Esophagus (tissue), 2 donors: ENCODE data around the gene METTL16. TPM values are rescaled to one million over a fixed set of nuclear protein-coding genes. Genes with fewer than 3 reads are reported as not detected.
A peak's percentile ranks its signal among the peaks of the same experiment; 100 is the strongest.

Experiments
- H3K27ac ChIP-seq, 2 donors: one replicate each; pipeline ENCODE4 v1.5.1; 2013; ENCODE audit warnings: low read depth in 2 of 2, mild to moderate bottlenecking in 2 of 2, inconsistent platforms in 1 of 2, low read length in 1 of 2, moderate library complexity in 1 of 2
- H3K27me3 ChIP-seq, 2 donors: one replicate each; pipeline ENCODE4 v1.6.1; 2013; ENCODE audit warnings: low read length in 2 of 2, control low read depth in 1 of 2, mild to moderate bottlenecking in 1 of 2; ENCODE audit not compliant: insufficient read depth in 2 of 2, control insufficient read depth in 1 of 2
- H3K36me3 ChIP-seq, 2 donors: one replicate each; pipeline ENCODE4 v1.6.1; 2013; ENCODE audit warnings: low read length in 1 of 2; ENCODE audit not compliant: control insufficient read depth in 2 of 2, insufficient read depth in 2 of 2
- H3K4me1 ChIP-seq, 2 donors: one replicate each; pipeline ENCODE4 v1.6.1; 2013; ENCODE audit warnings: low read length in 1 of 2; ENCODE audit not compliant: control insufficient read depth in 2 of 2, insufficient read depth in 2 of 2
- H3K4me3 ChIP-seq, 2 donors: one replicate each; pipeline ENCODE4 v1.5.1; 2013; ENCODE audit warnings: low read length in 2 of 2, mild to moderate bottlenecking in 2 of 2, low read depth in 1 of 2, moderate library complexity in 1 of 2
- H3K9me3 ChIP-seq, 2 donors: one replicate each; pipeline ENCODE4 v1.6.1; 2013; ENCODE audit warnings: mild to moderate bottlenecking in 2 of 2, low read depth in 1 of 2, low read length in 1 of 2, moderate library complexity in 1 of 2; ENCODE audit not compliant: control insufficient read depth in 2 of 2, insufficient read depth in 1 of 2
- WGBS, 2 donors: extraction: QIAGEN DNeasy Blood & Tissue Kit; methylation state at CpG; one replicate each; pipeline ENCODE4 v1.1.7; 2013; 5-methylcytosine and 5-hydroxymethylcytosine counted together
- polyA plus RNA-seq, 2 donors: library from polyadenylated mRNA; stranded (reverse); fragments of 200-250 nt; gene quantifications; one replicate each; pipeline ENCODE4 v1.2.3, GENCODE V29; 2013
- donor health status: healthy with polysubstance abuse.
- donor health status: Bipolar disorder and iron deficiency.

The METTL16 gene
- polyA plus RNA-seq, 2 donors: 10.0 to 15.1 TPM

GRCh38 chr17:2414446-2415064, 97.1 kb downstream of the METTL16 start:
- no peaks in the 10 kb centered on the region for H3K4me1 ChIP-seq
- 93 to 95% methylated on average over 22 of the region's 22 CpGs for WGBS, 2 donors
- no peak overlapping the region for H3K4me3 ChIP-seq
- H3K9me3 ChIP-seq: no peaks in the 10 kb centered on the region
- no peak overlapping the region for H3K27ac ChIP-seq
- peaks cover 0 to 4% of the 10 kb centered on the region in 2 donors for H3K36me3 ChIP-seq
- H3K27me3 ChIP-seq: no peaks in the 10 kb centered on the region

GRCh38 chr17:2412561-2413021, 99.1 kb downstream of the METTL16 start:
- peak overlapping the region; percentile 74 to 88 for H3K27ac ChIP-seq
- H3K27me3 ChIP-seq: no peaks in the 10 kb centered on the region
- no peak overlapping the region for H3K4me3 ChIP-seq
- no peaks in the 10 kb centered on the region for H3K4me1 ChIP-seq
- no peaks in the 10 kb centered on the region for H3K9me3 ChIP-seq
- H3K36me3 ChIP-seq: no peaks in the 10 kb centered on the region
- 31 to 43% methylated on average over 2 of the region's 2 CpGs for WGBS, 2 donors

- Histone ChIP-seq H3K4me1 (peaks cover 4 to 6% of the 10 kb centered on the region in 2 donors), H3K36me3 (no peaks in the 10 kb centered on the region), H3K4me3 (no peak overlapping the region), H3K27me3 (no peaks in the 10 kb centered on the region), H3K9me3 (no peaks in the 10 kb centered on the region), H3K27ac (peak overlapping the region in 1 of 2 donors; percentile 48)
- 88 to 93% methylated on average over 7 of the region's 7 CpGs for WGBS, 2 donors
Measured at GRCh38 chr17:2410951-2411350, 100.7 kb downstream of the METTL16 start.

GRCh38 chr17:2406903-2407790, 104.5 kb downstream of the METTL16 start:
- H3K36me3 ChIP-seq: no peaks in the 10 kb centered on the region
- H3K9me3 ChIP-seq: no peaks in the 10 kb centered on the region
- WGBS, 2 donors: 27 to 32% methylated on average over 15 of the region's 15 CpGs
- peak overlapping the region; percentile 98 to 100 for H3K27ac ChIP-seq
- H3K27me3 ChIP-seq: no peaks in the 10 kb centered on the region
- H3K4me1 ChIP-seq: peaks cover 4 to 9% of the 10 kb centered on the region in 2 donors
- no peak overlapping the region for H3K4me3 ChIP-seq

GRCh38 chr17:2406271-2406902, 105.3 kb downstream of the METTL16 start:
- 48 to 61% methylated on average over 8 of the region's 8 CpGs for WGBS, 2 donors
- no peaks in the 10 kb centered on the region for H3K27me3 ChIP-seq
- H3K36me3 ChIP-seq: no peaks in the 10 kb centered on the region
- peak overlapping the region; percentile 98 to 100 for H3K27ac ChIP-seq
- H3K4me3 ChIP-seq: no peak overlapping the region
- peaks cover 4 to 9% of the 10 kb centered on the region in 2 donors for H3K4me1 ChIP-seq
- no peaks in the 10 kb centered on the region for H3K9me3 ChIP-seq

- H3K27ac ChIP-seq: peak overlapping the region; percentile 98 to 100
- H3K27me3 ChIP-seq: no peaks in the 10 kb centered on the region
- no peak overlapping the region for H3K4me3 ChIP-seq
- 69 to 76% methylated on average over 14 of the region's 14 CpGs for WGBS, 2 donors
- no peaks in the 10 kb centered on the region for H3K36me3 ChIP-seq
- H3K9me3 ChIP-seq: no peaks in the 10 kb centered on the region
- H3K4me1 ChIP-seq: peaks cover 4 to 9% of the 10 kb centered on the region in 2 donors
Measured at GRCh38 chr17:2405247-2405926, 106.3 kb downstream of the METTL16 start.

GRCh38 chr17:2403044-2403443, 108.6 kb downstream of the METTL16 start:
- 94 to 95% methylated on average over 4 of the region's 4 CpGs for WGBS, 2 donors
- Histone ChIP-seq H3K27ac (peak overlapping the region; percentile 98 to 100), H3K9me3 (no peaks in the 10 kb centered on the region), H3K36me3 (no peaks in the 10 kb centered on the region), H3K4me3 (no peak overlapping the region), H3K4me1 (peaks cover 8 to 14% of the 10 kb centered on the region in 2 donors), H3K27me3 (no peaks in the 10 kb centered on the region)

- H3K27me3 ChIP-seq: no peaks in the 10 kb centered on the region
- H3K4me1 ChIP-seq: peaks cover 12 to 19% of the 10 kb centered on the region in 2 donors
- H3K9me3 ChIP-seq: no peaks in the 10 kb centered on the region
- peak overlapping the region; percentile 25 to 92 for H3K4me3 ChIP-seq
- no peaks in the 10 kb centered on the region for H3K36me3 ChIP-seq
- WGBS, 2 donors: 19 to 20% methylated on average over 15 of the region's 15 CpGs
- H3K27ac ChIP-seq: peak overlapping the region; percentile 98 to 100
Measured at GRCh38 chr17:2402544-2402943, 109.1 kb downstream of the METTL16 start.
